Measurements from ENCODE around the gene IL1RN. TPM values are rescaled to one million over a fixed set of nuclear protein-coding genes. Genes with fewer than 3 reads are reported as not detected.

Gene IL1RN
- total and polyA plus RNA-seq, 2 of the 4 experiments (the other 2 are of a cell fraction) = not detected

GRCh38 chr2:113157897-113158753 is 30.7 kb downstream of the IL1RN start:
- no peak overlapping the region for H2AFZ ChIP-seq (replicated peaks; ENCODE audit: low read length, poor library complexity)
- in situ Hi-C loops (cut with MboI; ENCODE audit: low sequenced_read_pairs) = no loop called here
- no peak overlapping the region for H3K4me3 ChIP-seq (ENCODE audit: insufficient read depth, low read depth, low read length)
- H3K27ac ChIP-seq (ENCODE audit: insufficient read depth, low read length) = no peak overlapping the region
- no CpG with 5 or more reads among the region's 10 CpGs for WGBS, 2 experiments (ENCODE audit: extremely low coverage in 2 of 2, insufficient read length in 1 of 2)
- H4K8ac ChIP-seq (ENCODE audit: low read depth in 2 of 2, low read length in 2 of 2) = no peak overlapping the region
- H2BK5ac ChIP-seq (ENCODE audit: low read depth, low read length, poor library complexity, severe bottlenecking) = no peak overlapping the region
- no peak overlapping the region for H2BK15ac ChIP-seq (ENCODE audit: low read depth, low read length)
- peak; percentile 26 for DNase-seq
- no peak; the same call in 1 of the 2 replicates for ATAC-seq (ENCODE audit: low read depth)
- H2BK120ac ChIP-seq (ENCODE audit: low read depth, low read length) = no peak overlapping the region
- H2BK20ac ChIP-seq (ENCODE audit: low read depth, low read length) = no peak overlapping the region
- H3K18ac ChIP-seq (ENCODE audit: low read depth, low read length) = no peak overlapping the region
- H4K91ac ChIP-seq (ENCODE audit: insufficient read depth, low read depth, low read length) = no peak overlapping the region
- H3K23ac ChIP-seq (ENCODE audit: low read depth, low read length) = no peak overlapping the region
- no peak overlapping the region for H3K14ac ChIP-seq (replicated peaks; ENCODE audit: low read depth, low read length)
- no peak overlapping the region for H3K4ac ChIP-seq (ENCODE audit: low read depth, low read length)
- no peaks in the 10 kb centered on the region for H3K9me3 ChIP-seq (ENCODE audit: control insufficient read depth, insufficient read depth, low read length)
- intact Hi-C loops (cut with micrococcal nuclease) = no loop called here
- H3K9me1 ChIP-seq (ENCODE audit: insufficient read depth, low read length) = no peaks in the 10 kb centered on the region
- H3K4me1 ChIP-seq (ENCODE audit: control insufficient read depth, insufficient read depth, low read length) = no peaks in the 10 kb centered on the region; the same call in 1 of the 2 replicates
- CTCF ChIA-PET = interaction anchor here (0.5 to 1.0 kb wide), 2 partner anchors 34 to 231 kb away, joined by 3 read pairs; no protein-coding TSS in a partner anchor
- no peaks in the 10 kb centered on the region for H3K36me3 ChIP-seq (ENCODE audit: control insufficient read depth, insufficient read depth, low read length)
- TF ChIP-seq BHLHE40 (IDR thresholded peaks at IDR 0.05; ENCODE audit: low read depth, low read length) = no peak
- TF ChIP-seq RFX5 (IDR thresholded peaks at IDR 0.05; ENCODE audit: low read depth, low read length) = no peak
- TF ChIP-seq SMC3 (IDR thresholded peaks at IDR 0.05; ENCODE audit: low read depth, low read length) = no peak
- TF ChIP-seq FOS (IDR thresholded peaks at IDR 0.05; ENCODE audit: low read depth, low read length) = no peak
- no peak for TF ChIP-seq NFE2L2 (IDR thresholded peaks at IDR 0.05; ENCODE audit: low read depth, low read length)
- no peak for TF ChIP-seq CTCF (conservative IDR thresholded peaks at IDR 0.05; ENCODE audit: low read depth, low read length)
- TF ChIP-seq RAD21 (IDR thresholded peaks at IDR 0.05; ENCODE audit: low read length) = no peak
- no peak for TF ChIP-seq CEBPB (IDR thresholded peaks at IDR 0.05; ENCODE audit: low read depth, low read length)
- no peak for TF ChIP-seq MXI1 (IDR thresholded peaks at IDR 0.05; ENCODE audit: borderline replicate concordance, low read depth, low read length)
- no peak for TF ChIP-seq POLR2A (IDR thresholded peaks at IDR 0.05; ENCODE audit: low read depth, low read length)
- no peak overlapping the region for H3K9ac ChIP-seq (ENCODE audit: low read depth, low read length)
- no peak overlapping the region for H2AK5ac ChIP-seq (ENCODE audit: low read depth, low read length)
- no peaks in the 10 kb centered on the region for H3K79me1 ChIP-seq (ENCODE audit: low read depth in 1 of 2, low read length in 2 of 2)
- BruUV-seq (replicated peaks) = no TSS peak
- POLR2A ChIA-PET (ENCODE audit: unreplicated experiment) = no interaction called here
- H4K20me1 ChIP-seq (ENCODE audit: insufficient read depth, low read length) = no peaks in the 10 kb centered on the region
- H3K4me2 ChIP-seq (ENCODE audit: low read depth, low read length) = no peak overlapping the region
- dilution Hi-C loops (cut with HindIII; ENCODE audit: low sequenced_read_pairs, unreplicated experiment) = no loop called here
- peaks cover 23% of the 10 kb centered on the region for H3K27me3 ChIP-seq (ENCODE audit: control insufficient read depth, insufficient read depth, low read length)
- no peak overlapping the region for H3K56ac ChIP-seq (ENCODE audit: extremely low read depth, insufficient read depth, low read length)
- H4K5ac ChIP-seq (ENCODE audit: low read depth, low read length) = no peak overlapping the region
- no peak overlapping the region for H2AK9ac ChIP-seq (replicated peaks; ENCODE audit: low read depth, low read length, poor library complexity)

Measured in IMR-90 (cell line).